MM.1S (cell line): ENCODE results near the gene NDUFAF2.

Source experiments
- DNase-seq: peaks from one replicate; pipeline ENCODE4 v3.0.0-alpha.2; 2015
- H2AFZ ChIP-seq: fragments of 300-600 bp; sonication (generic); 2 replicates; pipeline ENCODE4 v1.6.0; 2016; ENCODE audit warnings: antibody characterized with exemption, low read length
- H3F3A ChIP-seq: fragments of 300-600 bp; sonication (generic); 2 replicates; pipeline ENCODE4 v1.6.1; 2016; ENCODE audit warnings: mild to moderate bottlenecking, antibody characterized with exemption, low read length, moderate library complexity, mixed read lengths; ENCODE audit not compliant: insufficient read depth
- H3K27ac ChIP-seq: fragments of 300-600 bp; sonication (generic); 2 replicates; pipeline ENCODE4 v1.5.1; 2016; ENCODE audit warnings: mild to moderate bottlenecking, low read length
- H3K27me3 ChIP-seq: fragments of 300-600 bp; sonication (generic); replicated peaks from 2 replicates; pipeline ENCODE4 v1.6.0; 2016; ENCODE audit warnings: low read length; ENCODE audit not compliant: insufficient read depth
- H3K36me3 ChIP-seq: fragments of 300-600 bp; sonication (generic); replicated peaks from 2 replicates; pipeline ENCODE4 v1.6.1; 2016; ENCODE audit warnings: mild to moderate bottlenecking, low read length, mixed read lengths; ENCODE audit not compliant: insufficient read depth
- H3K4me1 ChIP-seq: fragments of 300-600 bp; sonication (generic); 2 replicates; pipeline ENCODE4 v1.6.1; 2016; ENCODE audit warnings: low read length, mixed read lengths
- H3K4me2 ChIP-seq: fragments of 300-600 bp; sonication (generic); 2 replicates; pipeline ENCODE4 v1.6.0; 2016; ENCODE audit warnings: low read depth, low read length
- H3K4me3 ChIP-seq: fragments of 300-600 bp; sonication (generic); 2 replicates; pipeline ENCODE4 v1.5.1; 2016; ENCODE audit warnings: low read length, mixed read lengths
- H3K79me2 ChIP-seq: fragments of 300-600 bp; sonication (generic); 2 replicates; pipeline ENCODE4 v1.6.1; 2016; ENCODE audit warnings: mixed run types, low read length, mixed read lengths
- H3K9ac ChIP-seq: fragments of 300-600 bp; sonication (generic); 2 replicates; pipeline ENCODE4 v1.6.1; 2016; ENCODE audit warnings: low read length, mixed read lengths
- H3K9me2 ChIP-seq: fragments of 300-600 bp; sonication (generic); replicated peaks from 2 replicates; pipeline ENCODE4 v1.6.1; 2016; ENCODE audit warnings: mild to moderate bottlenecking, low read length, mixed read lengths; ENCODE audit not compliant: insufficient read depth
- H3K9me3 ChIP-seq: fragments of 300-600 bp; sonication (generic); replicated peaks from 2 replicates; pipeline ENCODE4 v1.6.1; 2016; ENCODE audit warnings: mild to moderate bottlenecking, low read length, mixed read lengths; ENCODE audit not compliant: insufficient read depth
- H4K20me1 ChIP-seq: fragments of 300-600 bp; sonication (generic); 2 replicates; pipeline ENCODE4 v1.6.1; 2016; ENCODE audit warnings: mild to moderate bottlenecking, low read length, moderate library complexity, mixed read lengths; ENCODE audit not compliant: insufficient read depth
- CTCF ChIP-seq: fragments of 300-600 bp; sonication (generic); IDR thresholded peaks from 2 replicates; pipeline ENCODE4 v1.5.1; 2016; ENCODE audit warnings: antibody characterized with exemption, low read length, mixed read lengths
- EZH2 ChIP-seq: fragments of 300-600 bp; sonication (generic); optimal IDR thresholded peaks from 2 replicates; pipeline ENCODE3; 2017; ENCODE audit warnings: low read depth, mild to moderate bottlenecking, antibody characterized with exemption, low read length, mixed read lengths
- EZH2phosphoT487 ChIP-seq: fragments of 300-600 bp; sonication (generic); IDR thresholded peaks from 2 replicates; pipeline ENCODE4 v1.6.1; 2018; ENCODE audit warnings: antibody characterized with exemption, low read length

Gene NDUFAF2

GRCh38 chr5:60916646-60917045 is 28.4 kb upstream of the NDUFAF2 start:
- H3K9me3 ChIP-seq: no peaks in the 10 kb centered on the region
- H3K4me2 ChIP-seq: no peak overlapping the region
- H3K9ac ChIP-seq: no peak overlapping the region
- H3K4me3 ChIP-seq: no peak overlapping the region
- no peaks in the 10 kb centered on the region; the same call in 1 of the 2 replicates for H3K36me3 ChIP-seq
- no peaks in the 10 kb centered on the region for H3K4me1 ChIP-seq
- no peaks in the 10 kb centered on the region for H3K27me3 ChIP-seq
- no peak for DNase-seq
- TF ChIP-seq EZH2 (no peak), CTCF (no peak), EZH2phosphoT487 (no peak)
- H3K79me2 ChIP-seq: no peaks in the 10 kb centered on the region
- no peak overlapping the region for H3K27ac ChIP-seq
- H3F3A ChIP-seq: no peaks in the 10 kb centered on the region
- H3K9me2 ChIP-seq: no peaks in the 10 kb centered on the region
- H4K20me1 ChIP-seq: no peaks in the 10 kb centered on the region
- no peak overlapping the region for H2AFZ ChIP-seq

DNA sequence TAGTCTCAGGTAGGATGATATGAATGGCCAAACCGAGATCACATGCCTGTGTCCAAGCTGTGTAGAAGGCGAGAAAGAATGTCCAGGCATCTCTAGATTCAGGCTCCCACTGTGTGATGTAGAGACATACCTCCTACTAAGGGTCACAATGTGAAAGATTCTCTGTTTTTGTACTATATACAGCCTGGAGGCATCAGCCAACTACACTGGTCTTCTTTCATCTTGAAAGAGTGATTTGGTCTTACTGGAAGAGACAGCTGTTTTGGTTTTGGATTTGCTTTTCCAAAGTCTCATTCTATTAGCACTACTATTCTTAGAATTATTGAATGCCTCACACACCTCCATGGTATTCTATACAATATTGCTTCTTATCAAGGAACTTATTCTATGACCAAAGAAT is 26.5 kb upstream of the NDUFAF2 start:
- H3K9me2 ChIP-seq: no peaks in the 10 kb centered on the region
- no peak overlapping the region for H3K9ac ChIP-seq
- no peaks in the 10 kb centered on the region for H3K9me3 ChIP-seq
- no peak for TF ChIP-seq EZH2
- TF ChIP-seq CTCF: no peak
- TF ChIP-seq EZH2phosphoT487: no peak
- H3K27ac ChIP-seq: no peak overlapping the region
- no peak overlapping the region for H3K4me2 ChIP-seq
- no peak overlapping the region for H2AFZ ChIP-seq
- H4K20me1 ChIP-seq: no peaks in the 10 kb centered on the region
- H3K4me1 ChIP-seq: no peaks in the 10 kb centered on the region
- H3F3A ChIP-seq: no peaks in the 10 kb centered on the region; the same call in 1 of the 2 replicates
- H3K4me3 ChIP-seq: no peak overlapping the region
- DNase-seq: no peak
- no peaks in the 10 kb centered on the region for H3K79me2 ChIP-seq
- H3K27me3 ChIP-seq: no peaks in the 10 kb centered on the region
- no peaks in the 10 kb centered on the region; the same call in 1 of the 2 replicates for H3K36me3 ChIP-seq

DNA sequence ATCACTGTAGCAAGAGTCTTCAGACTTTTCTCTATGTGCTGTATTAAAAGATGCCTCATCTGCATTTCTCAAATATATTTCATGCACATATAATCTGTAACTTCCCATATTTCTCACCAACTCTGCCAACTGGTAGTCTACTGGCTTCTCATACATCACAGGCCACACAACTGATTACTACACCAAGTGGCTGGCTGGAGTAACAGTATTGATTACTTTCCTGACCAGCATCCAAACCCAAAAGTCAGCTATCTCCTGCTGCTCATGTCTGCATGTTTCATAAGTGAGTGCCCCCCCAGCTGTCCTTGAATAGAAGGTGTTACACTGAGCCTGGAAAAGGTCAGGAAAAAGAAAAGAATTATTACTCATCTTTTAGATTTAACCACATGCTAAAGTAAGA is 17.6 kb upstream of the NDUFAF2 start:
- no peaks in the 10 kb centered on the region for H3K27me3 ChIP-seq
- H3K36me3 ChIP-seq: no peaks in the 10 kb centered on the region
- H3F3A ChIP-seq: no peaks in the 10 kb centered on the region; the same call in 1 of the 2 replicates
- no peak for TF ChIP-seq EZH2phosphoT487
- no peak for TF ChIP-seq CTCF
- TF ChIP-seq EZH2: no peak
- H3K27ac ChIP-seq: no peak overlapping the region
- H3K4me1 ChIP-seq: no peaks in the 10 kb centered on the region
- H3K9me3 ChIP-seq: no peaks in the 10 kb centered on the region
- H4K20me1 ChIP-seq: no peaks in the 10 kb centered on the region
- no peak overlapping the region for H2AFZ ChIP-seq
- H3K79me2 ChIP-seq: no peaks in the 10 kb centered on the region
- no peak overlapping the region for H3K9ac ChIP-seq
- no peak overlapping the region for H3K4me2 ChIP-seq
- no peak for DNase-seq
- H3K9me2 ChIP-seq: no peaks in the 10 kb centered on the region
- H3K4me3 ChIP-seq: no peak overlapping the region
